Panc1 (cell line): Measurements from ENCODE around the gene TIA1. TPM values are rescaled to one million over a fixed set of nuclear protein-coding genes. Genes with fewer than 3 reads are reported as not detected.

Source experiments
- ATAC-seq: fragments of 200-7000 bp; cut with Tn5 transposase; 2 replicates; pipeline ENCODE4 v1.9.1; 2020; ENCODE audit warnings: mild to moderate bottlenecking, moderate library complexity
- BruUV-seq: library from RNA; stranded (reverse); fragments of 400-500 nt; replicated peaks from 2 replicates; lab custom pipeline; 2021; lab: Mats Ljungman, UMichigan
- CTCF ChIA-PET: fragments of 300-600 bp; sonication (Branson Sonifier 250); formaldehyde crosslinking; loops from one replicate; lab custom pipeline; 2022; ENCODE audit warnings: antibody characterized with exemption; lab: Charles Lee
- POLR2A ChIA-PET: fragments of 300-600 bp; sonication (Branson Sonifier 250); formaldehyde crosslinking; loops from one replicate; lab custom pipeline; 2022; ENCODE audit warnings: antibody characterized with exemption; lab: Charles Lee
- DNase-seq: peaks from one replicate; pipeline ENCODE4 v3.0.0-alpha.2; 2010; ENCODE audit warnings: low read depth, low spot score
- H3K27ac ChIP-seq: 2 replicates; pipeline ENCODE4 v1.5.1; 2011; ENCODE audit warnings: mild to moderate bottlenecking, low read length, inconsistent platforms
- H3K27me3 ChIP-seq: fragments of 200-500 bp; sonication (Bioruptor generic); 2 replicates; pipeline ENCODE4 v1.6.0; 2014; ENCODE audit warnings: low read length, inconsistent platforms; ENCODE audit not compliant: control insufficient read depth, insufficient read depth
- H3K36me3 ChIP-seq: fragments of 200-500 bp; sonication (Bioruptor generic); 2 replicates; pipeline ENCODE4 v1.5.1; 2014; ENCODE audit warnings: inconsistent platforms, mild to moderate bottlenecking, low read length, moderate library complexity; ENCODE audit not compliant: control insufficient read depth, insufficient read depth
- H3K4me1 ChIP-seq: 2 replicates; pipeline ENCODE4 v1.5.1; 2011; ENCODE audit warnings: inconsistent platforms, mild to moderate bottlenecking, low read length, moderate library complexity; ENCODE audit not compliant: control insufficient read depth, insufficient read depth
- H3K4me3 ChIP-seq, 2 experiments: 2 replicates each; pipeline ENCODE4 v1.5.1; 2011 to 2012; ENCODE audit warnings: low read depth in 2 of 2, low read length in 2 of 2, mild to moderate bottlenecking in 2 of 2, inconsistent platforms in 1 of 2, moderate library complexity in 1 of 2
- H3K9me3 ChIP-seq: fragments of 200-500 bp; sonication (Bioruptor generic); 2 replicates; pipeline ENCODE4 v1.5.1; 2014; ENCODE audit warnings: low read depth, mild to moderate bottlenecking, inconsistent platforms, low read length, moderate library complexity; ENCODE audit not compliant: control insufficient read depth, insufficient read depth
- CTCF ChIP-seq: fragments of 450-650 bp; IDR thresholded peaks from 2 replicates; pipeline ENCODE4 v1.5.1; 2017; ENCODE audit warnings: mild to moderate bottlenecking
- POLR2AphosphoS5 ChIP-seq: IDR thresholded peaks from 2 replicates; pipeline ENCODE4 v1.6.1; 2012; ENCODE audit warnings: mild to moderate bottlenecking, low read depth, low read length, moderate library complexity
- REST ChIP-seq, 2 experiments: IDR thresholded peaks; 2 replicates each; pipeline ENCODE4 v1.6.1; 2011 to 2012; ENCODE audit warnings: low read depth in 2 of 2, control low read depth in 1 of 2, low read length in 1 of 2, mild to moderate bottlenecking in 1 of 2, moderate library complexity in 1 of 2; ENCODE audit not compliant: insufficient read depth in 1 of 2
- SIN3A ChIP-seq: IDR thresholded peaks from 2 replicates; pipeline ENCODE4 v1.6.1; 2012; ENCODE audit warnings: low read depth, mild to moderate bottlenecking, low read length, moderate library complexity, borderline replicate concordance; ENCODE audit not compliant: insufficient read depth
- TCF7L2 ChIP-seq: IDR thresholded peaks from 2 replicates; pipeline ENCODE4 v1.6.1; 2011; ENCODE audit warnings: mild to moderate bottlenecking, low read depth, low read length, inconsistent platforms
- in situ Hi-C: cut with HindIII; loops from 2 replicates; pipeline ENCODE4 v1.10.0; 2016; ENCODE audit warnings: low sequenced_read_pairs, low pct_unique_long_range_greater_than_20kb
- intact Hi-C: fragments of 100-400 bp; cut with micrococcal nuclease; formaldehyde crosslinking; loops from one replicate; pipeline ENCODE4 v1.10.0; 2022; ENCODE audit not compliant: unreplicated experiment
- total RNA-seq: library from RNA; stranded (reverse); gene quantifications from one replicate; pipeline ENCODE4 v1.2.1, GENCODE V29; 2021; ENCODE audit not compliant: unreplicated experiment

TIA1 gene
- total RNA-seq, 1 experiment from 2014 or later: 113 TPM

GRCh38 chr2:70182689-70183088, 65.7 kb downstream of the TIA1 start:
- DNase-seq (no peak), ATAC-seq (no peak)
- Histone ChIP-seq H3K36me3 (peaks cover 5% of the 10 kb centered on the region; the same call in 1 of the 2 replicates), H3K27me3 (no peaks in the 10 kb centered on the region), H3K4me1 (no peaks in the 10 kb centered on the region), H3K27ac (no peak overlapping the region), H3K4me3 (no peak overlapping the region), H3K9me3 (no peaks in the 10 kb centered on the region)
- intact Hi-C loops (no loop called here), in situ Hi-C loops (no loop called here)
- ChIA-PET CTCF (no interaction called here), POLR2A (no interaction called here)
- TF ChIP-seq SIN3A (no peak), POLR2AphosphoS5 (no peak), REST (IDR thresholded peaks at IDR 0.05; ENCODE audit: insufficient read depth in 1 of 2, low read depth in 2 of 2, low read length in 1 of 2) (no peak), TCF7L2 (no peak), CTCF (no peak)
- BruUV-seq: no TSS peak

DNA sequence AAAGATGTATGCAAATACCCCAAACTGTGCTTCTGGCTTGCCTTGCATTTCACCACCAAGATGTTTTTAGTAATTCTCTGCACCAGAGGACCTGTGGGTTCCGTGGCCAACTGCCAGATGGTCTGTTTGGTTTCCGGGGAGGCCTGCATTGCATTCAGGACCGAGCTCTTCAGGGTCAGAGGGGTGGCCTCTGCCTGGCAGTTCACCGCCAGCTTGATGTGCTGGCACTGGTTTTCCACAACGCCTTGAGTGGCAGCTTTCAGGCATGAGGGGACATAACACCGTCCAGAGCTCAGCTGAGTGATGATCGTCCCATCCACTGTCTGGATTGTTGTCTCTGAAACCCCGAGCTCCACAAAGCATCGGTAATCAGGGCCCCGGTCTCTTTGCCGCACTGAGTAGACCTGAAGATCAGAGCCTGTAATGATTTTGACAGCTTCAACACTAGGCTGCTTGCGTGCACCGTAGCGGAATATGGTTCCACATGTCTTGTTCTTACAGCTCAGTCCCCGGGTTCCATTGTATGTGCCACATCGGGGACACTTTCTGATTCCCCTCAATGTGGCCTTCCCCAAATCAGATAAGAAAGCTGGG, 67.0 kb downstream of the TIA1 start:
- no peak for TF ChIP-seq REST (IDR thresholded peaks at IDR 0.05; ENCODE audit: insufficient read depth in 1 of 2, low read depth in 2 of 2, low read length in 1 of 2)
- no peak for TF ChIP-seq TCF7L2
- TF ChIP-seq POLR2AphosphoS5: no peak
- no peak for TF ChIP-seq SIN3A
- no peak for TF ChIP-seq CTCF
- ChIA-PET POLR2A (interaction anchor here (0.5 to 0.7 kb wide), 2 partner anchors 8 to 31 kb away, joined by 3 to 7 read pairs; no protein-coding TSS in a partner anchor), CTCF (no interaction called here)
- H3K27ac ChIP-seq: no peak overlapping the region
- no TSS peak for BruUV-seq
- intact Hi-C loops: no loop called here
- H3K36me3 ChIP-seq: peaks cover 5% of the 10 kb centered on the region; the same call in 1 of the 2 replicates
- ATAC-seq: no peak
- H3K4me3 ChIP-seq: no peak overlapping the region
- in situ Hi-C loops: no loop called here
- H3K9me3 ChIP-seq: no peaks in the 10 kb centered on the region
- no peaks in the 10 kb centered on the region for H3K27me3 ChIP-seq
- no peak for DNase-seq
- H3K4me1 ChIP-seq: no peaks in the 10 kb centered on the region
